WTC11 (cell line): Measurements from ENCODE around the gene COL27A1. TPM values are rescaled to one million over a fixed set of nuclear protein-coding genes. Genes with fewer than 3 reads are reported as not detected.

Experiments
- ATAC-seq: fragments of 200-7000 bp; cut with Tn5 transposase; 2 replicates; pipeline ENCODE4 v1.10.0; 2021; ENCODE audit warnings: mild to moderate bottlenecking, moderate library complexity
- CTCF ChIA-PET: fragments of 300-600 bp; sonication (Branson Sonifier 250); formaldehyde crosslinking; loops from one replicate; lab custom pipeline; 2021; ENCODE audit warnings: antibody characterized with exemption; lab: Charles Lee
- POLR2A ChIA-PET: fragments of 350-600 bp; sonication (Branson Sonifier 250); formaldehyde crosslinking; loops from one replicate; lab custom pipeline; 2021; ENCODE audit warnings: antibody characterized with exemption; lab: Charles Lee
- DNase-seq: peaks from one replicate; pipeline ENCODE4 v3.0.0; 2021; ENCODE audit warnings: low spot score
- H3K27ac Mint-ChIP-seq: 2 replicates; pipeline ENCODE4 v1.8.0; 2021; ENCODE audit warnings: mixed read lengths
- H3K27me3 Mint-ChIP-seq: 2 replicates; pipeline ENCODE4 v1.8.0; 2021; ENCODE audit warnings: low read depth, mild to moderate bottlenecking, moderate library complexity, mixed read lengths
- H3K36me3 Mint-ChIP-seq: 2 replicates; pipeline ENCODE4 v1.8.0; 2021; ENCODE audit warnings: mixed read lengths
- H3K4me1 Mint-ChIP-seq: 2 replicates; pipeline ENCODE4 v1.8.0; 2022; ENCODE audit warnings: mixed read lengths
- H3K4me3 Mint-ChIP-seq: 2 replicates; pipeline ENCODE4 v1.8.0; 2021; ENCODE audit warnings: mild to moderate bottlenecking, moderate library complexity, mixed read lengths
- H3K9me3 Mint-ChIP-seq: 2 replicates; pipeline ENCODE4 v1.8.0; 2021; ENCODE audit warnings: mixed read lengths
- ATF1 ChIP-seq: sonication (generic); formaldehyde crosslinking; IDR thresholded peaks from 2 replicates; pipeline ENCODE4 v1.8.1; 2023; ENCODE audit warnings: mild to moderate bottlenecking, moderate library complexity, missing genetic modification reagents
- CREM ChIP-seq: sonication (generic); formaldehyde crosslinking; IDR thresholded peaks from 2 replicates; pipeline ENCODE4 v1.8.1; 2022; ENCODE audit warnings: mild to moderate bottlenecking, missing genetic modification reagents, moderate library complexity
- ELF4 ChIP-seq: sonication (generic); formaldehyde crosslinking; IDR thresholded peaks from 2 replicates; pipeline ENCODE4 v1.8.1; 2022; ENCODE audit warnings: low read depth, mild to moderate bottlenecking, moderate library complexity, missing genetic modification reagents
- FOXP1 ChIP-seq: sonication (generic); formaldehyde crosslinking; IDR thresholded peaks from 2 replicates; pipeline ENCODE4 v1.8.0; 2022; ENCODE audit warnings: missing genetic modification reagents, mild to moderate bottlenecking, moderate library complexity, borderline replicate concordance
- GABPB1 ChIP-seq: sonication (generic); formaldehyde crosslinking; IDR thresholded peaks from 2 replicates; pipeline ENCODE4 v1.8.1; 2023; ENCODE audit warnings: mild to moderate bottlenecking, missing genetic modification reagents
- GTF2I ChIP-seq: fragments of 250-450 bp; sonication (Bioruptor Pico); conservative IDR thresholded peaks from 2 replicates; pipeline ENCODE4 v1.4.0; 2021; ENCODE audit warnings: mild to moderate bottlenecking
- KAT7 ChIP-seq: sonication (generic); formaldehyde crosslinking; IDR thresholded peaks from 2 replicates; pipeline ENCODE4 v1.8.1; 2023; ENCODE audit warnings: missing genetic modification reagents, mild to moderate bottlenecking, borderline replicate concordance
- OVOL2 ChIP-seq: fragments of 250-450 bp; sonication (Bioruptor Pico); IDR thresholded peaks from 2 replicates; pipeline ENCODE4 v1.9.0; 2021; ENCODE audit warnings: mild to moderate bottlenecking, borderline replicate concordance
- PRRX2 ChIP-seq: fragments of 250-450 bp; sonication (Bioruptor Pico); IDR thresholded peaks from 2 replicates; pipeline ENCODE4 v1.8.0; 2021; ENCODE audit warnings: mild to moderate bottlenecking
- ZNF121 ChIP-seq: sonication (generic); formaldehyde crosslinking; IDR thresholded peaks from 2 replicates; pipeline ENCODE4 v1.8.0; 2023; ENCODE audit warnings: missing genetic modification reagents
- ZNF263 ChIP-seq: sonication (generic); formaldehyde crosslinking; IDR thresholded peaks from 2 replicates; pipeline ENCODE4 v1.8.1; 2022; ENCODE audit warnings: low read depth, mild to moderate bottlenecking, moderate library complexity, missing genetic modification reagents
- ZNF317 ChIP-seq: sonication (generic); formaldehyde crosslinking; IDR thresholded peaks from 2 replicates; pipeline ENCODE4 v1.8.1; 2023; ENCODE audit warnings: low read depth, mild to moderate bottlenecking, moderate library complexity, missing genetic modification reagents, borderline replicate concordance
- ZNF416 ChIP-seq: fragments of 250-450 bp; sonication (Bioruptor Pico); IDR thresholded peaks from 2 replicates; pipeline ENCODE4 v1.9.0; 2021; ENCODE audit warnings: mild to moderate bottlenecking, inconsistent platforms
- ZNF423 ChIP-seq: fragments of 250-450 bp; sonication (Bioruptor Pico); IDR thresholded peaks from 2 replicates; pipeline ENCODE4 v2.1.2; 2022; ENCODE audit warnings: mild to moderate bottlenecking, moderate library complexity
- total RNA-seq: library from RNA; stranded (reverse); gene quantifications from 3 replicates; pipeline ENCODE4 v1.2.3, GENCODE V29; 2021
- TF ChIP-seq, protein P1 (sequence below): fragments of 200-600 bp; IDR thresholded peaks from 2 replicates; pipeline ENCODE4 v1.8.0; 2022; ENCODE audit warnings: antibody characterized with exemption
- TF ChIP-seq, protein P2 (sequence below): fragments of 250-450 bp; sonication (Bioruptor Pico); IDR thresholded peaks from 2 replicates; pipeline ENCODE4 v1.9.0; 2021; ENCODE audit warnings: moderate library complexity, mild to moderate bottlenecking, inconsistent platforms, borderline replicate concordance
- TF ChIP-seq, protein P3 (sequence below): sonication (generic); formaldehyde crosslinking; IDR thresholded peaks from 2 replicates; pipeline ENCODE4 v1.8.0; 2023; ENCODE audit warnings: missing genetic modification reagents, mild to moderate bottlenecking, borderline replicate concordance
- TF ChIP-seq, protein P4 (sequence below): fragments of 250-450 bp; sonication (Bioruptor Pico); IDR thresholded peaks from 2 replicates; pipeline ENCODE4 v1.8.0; 2021; ENCODE audit warnings: mild to moderate bottlenecking
- TF ChIP-seq, protein P5 (sequence below): sonication (generic); formaldehyde crosslinking; IDR thresholded peaks from 2 replicates; pipeline ENCODE4 v1.8.1; 2022; ENCODE audit warnings: mild to moderate bottlenecking, missing genetic modification reagents, moderate library complexity, borderline replicate concordance
- TF ChIP-seq, protein P6 (sequence below): fragments of 250-450 bp; sonication (Bioruptor Pico); IDR thresholded peaks from 2 replicates; pipeline ENCODE4 v2.1.2; 2022; ENCODE audit warnings: mild to moderate bottlenecking, moderate library complexity
- TF ChIP-seq, protein P7 (sequence below): fragments of 250-450 bp; sonication (Bioruptor Pico); conservative IDR thresholded peaks from 2 replicates; pipeline ENCODE4 v1.9.0; 2021; ENCODE audit warnings: mild to moderate bottlenecking

COL27A1 gene
- total RNA-seq, 1 experiment from 2014 or later, result 47.5 TPM

DNA sequence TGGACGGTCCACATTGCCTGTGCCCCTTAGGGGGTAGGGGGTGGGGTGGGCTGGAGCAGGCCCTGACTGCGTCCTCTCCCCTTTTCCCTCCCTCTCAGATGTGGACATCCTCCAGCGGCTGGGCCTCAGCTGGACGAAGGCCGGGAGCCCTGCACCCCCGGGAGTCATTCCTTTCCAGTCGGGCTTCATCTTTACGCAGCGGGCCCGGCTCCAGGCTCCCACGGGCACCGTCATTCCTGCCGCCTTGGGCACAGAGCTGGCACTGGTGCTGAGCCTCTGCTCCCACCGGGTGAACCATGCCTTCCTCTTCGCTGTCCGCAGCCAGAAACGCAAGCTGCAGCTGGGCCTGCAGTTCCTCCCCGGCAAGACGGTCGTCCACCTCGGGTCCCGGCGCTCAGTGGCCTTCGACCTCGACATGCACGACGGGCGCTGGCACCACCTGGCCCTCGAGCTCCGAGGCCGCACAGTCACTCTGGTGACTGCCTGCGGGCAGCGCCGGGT lies 12.3 kb downstream of the COL27A1 start (continued):
- TF ChIP-seq, protein P1, sequence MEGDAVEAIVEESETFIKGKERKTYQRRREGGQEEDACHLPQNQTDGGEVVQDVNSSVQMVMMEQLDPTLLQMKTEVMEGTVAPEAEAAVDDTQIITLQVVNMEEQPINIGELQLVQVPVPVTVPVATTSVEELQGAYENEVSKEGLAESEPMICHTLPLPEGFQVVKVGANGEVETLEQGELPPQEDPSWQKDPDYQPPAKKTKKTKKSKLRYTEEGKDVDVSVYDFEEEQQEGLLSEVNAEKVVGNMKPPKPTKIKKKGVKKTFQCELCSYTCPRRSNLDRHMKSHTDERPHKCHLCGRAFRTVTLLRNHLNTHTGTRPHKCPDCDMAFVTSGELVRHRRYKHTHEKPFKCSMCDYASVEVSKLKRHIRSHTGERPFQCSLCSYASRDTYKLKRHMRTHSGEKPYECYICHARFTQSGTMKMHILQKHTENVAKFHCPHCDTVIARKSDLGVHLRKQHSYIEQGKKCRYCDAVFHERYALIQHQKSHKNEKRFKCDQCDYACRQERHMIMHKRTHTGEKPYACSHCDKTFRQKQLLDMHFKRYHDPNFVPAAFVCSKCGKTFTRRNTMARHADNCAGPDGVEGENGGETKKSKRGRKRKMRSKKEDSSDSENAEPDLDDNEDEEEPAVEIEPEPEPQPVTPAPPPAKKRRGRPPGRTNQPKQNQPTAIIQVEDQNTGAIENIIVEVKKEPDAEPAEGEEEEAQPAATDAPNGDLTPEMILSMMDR, result no peak
- TF ChIP-seq, protein P2, sequence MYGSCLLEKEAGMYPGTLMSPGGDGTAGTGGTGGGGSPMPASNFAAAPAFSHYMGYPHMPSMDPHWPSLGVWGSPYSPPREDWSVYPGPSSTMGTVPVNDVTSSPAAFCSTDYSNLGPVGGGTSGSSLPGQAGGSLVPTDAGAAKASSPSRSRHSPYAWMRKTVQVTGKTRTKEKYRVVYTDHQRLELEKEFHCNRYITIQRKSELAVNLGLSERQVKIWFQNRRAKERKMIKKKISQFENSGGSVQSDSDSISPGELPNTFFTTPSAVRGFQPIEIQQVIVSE (CRISPR knock-in tag), result no peak
- TF ChIP-seq, protein P3, sequence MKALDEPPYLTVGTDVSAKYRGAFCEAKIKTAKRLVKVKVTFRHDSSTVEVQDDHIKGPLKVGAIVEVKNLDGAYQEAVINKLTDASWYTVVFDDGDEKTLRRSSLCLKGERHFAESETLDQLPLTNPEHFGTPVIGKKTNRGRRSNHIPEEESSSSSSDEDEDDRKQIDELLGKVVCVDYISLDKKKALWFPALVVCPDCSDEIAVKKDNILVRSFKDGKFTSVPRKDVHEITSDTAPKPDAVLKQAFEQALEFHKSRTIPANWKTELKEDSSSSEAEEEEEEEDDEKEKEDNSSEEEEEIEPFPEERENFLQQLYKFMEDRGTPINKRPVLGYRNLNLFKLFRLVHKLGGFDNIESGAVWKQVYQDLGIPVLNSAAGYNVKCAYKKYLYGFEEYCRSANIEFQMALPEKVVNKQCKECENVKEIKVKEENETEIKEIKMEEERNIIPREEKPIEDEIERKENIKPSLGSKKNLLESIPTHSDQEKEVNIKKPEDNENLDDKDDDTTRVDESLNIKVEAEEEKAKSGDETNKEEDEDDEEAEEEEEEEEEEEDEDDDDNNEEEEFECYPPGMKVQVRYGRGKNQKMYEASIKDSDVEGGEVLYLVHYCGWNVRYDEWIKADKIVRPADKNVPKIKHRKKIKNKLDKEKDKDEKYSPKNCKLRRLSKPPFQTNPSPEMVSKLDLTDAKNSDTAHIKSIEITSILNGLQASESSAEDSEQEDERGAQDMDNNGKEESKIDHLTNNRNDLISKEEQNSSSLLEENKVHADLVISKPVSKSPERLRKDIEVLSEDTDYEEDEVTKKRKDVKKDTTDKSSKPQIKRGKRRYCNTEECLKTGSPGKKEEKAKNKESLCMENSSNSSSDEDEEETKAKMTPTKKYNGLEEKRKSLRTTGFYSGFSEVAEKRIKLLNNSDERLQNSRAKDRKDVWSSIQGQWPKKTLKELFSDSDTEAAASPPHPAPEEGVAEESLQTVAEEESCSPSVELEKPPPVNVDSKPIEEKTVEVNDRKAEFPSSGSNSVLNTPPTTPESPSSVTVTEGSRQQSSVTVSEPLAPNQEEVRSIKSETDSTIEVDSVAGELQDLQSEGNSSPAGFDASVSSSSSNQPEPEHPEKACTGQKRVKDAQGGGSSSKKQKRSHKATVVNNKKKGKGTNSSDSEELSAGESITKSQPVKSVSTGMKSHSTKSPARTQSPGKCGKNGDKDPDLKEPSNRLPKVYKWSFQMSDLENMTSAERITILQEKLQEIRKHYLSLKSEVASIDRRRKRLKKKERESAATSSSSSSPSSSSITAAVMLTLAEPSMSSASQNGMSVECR (CRISPR knock-in tag), result no peak
- TF ChIP-seq OVOL2 (no peak), ZNF317 (no peak), FOXP1 (CRISPR knock-in tag) (no peak), KAT7 (CRISPR knock-in tag) (no peak), ELF4 (no peak), GTF2I (CRISPR knock-in tag) (no peak)
- TF ChIP-seq, protein P4, sequence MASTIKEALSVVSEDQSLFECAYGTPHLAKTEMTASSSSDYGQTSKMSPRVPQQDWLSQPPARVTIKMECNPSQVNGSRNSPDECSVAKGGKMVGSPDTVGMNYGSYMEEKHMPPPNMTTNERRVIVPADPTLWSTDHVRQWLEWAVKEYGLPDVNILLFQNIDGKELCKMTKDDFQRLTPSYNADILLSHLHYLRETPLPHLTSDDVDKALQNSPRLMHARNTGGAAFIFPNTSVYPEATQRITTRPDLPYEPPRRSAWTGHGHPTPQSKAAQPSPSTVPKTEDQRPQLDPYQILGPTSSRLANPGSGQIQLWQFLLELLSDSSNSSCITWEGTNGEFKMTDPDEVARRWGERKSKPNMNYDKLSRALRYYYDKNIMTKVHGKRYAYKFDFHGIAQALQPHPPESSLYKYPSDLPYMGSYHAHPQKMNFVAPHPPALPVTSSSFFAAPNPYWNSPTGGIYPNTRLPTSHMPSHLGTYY, result no peak
- TF ChIP-seq, protein P5, sequence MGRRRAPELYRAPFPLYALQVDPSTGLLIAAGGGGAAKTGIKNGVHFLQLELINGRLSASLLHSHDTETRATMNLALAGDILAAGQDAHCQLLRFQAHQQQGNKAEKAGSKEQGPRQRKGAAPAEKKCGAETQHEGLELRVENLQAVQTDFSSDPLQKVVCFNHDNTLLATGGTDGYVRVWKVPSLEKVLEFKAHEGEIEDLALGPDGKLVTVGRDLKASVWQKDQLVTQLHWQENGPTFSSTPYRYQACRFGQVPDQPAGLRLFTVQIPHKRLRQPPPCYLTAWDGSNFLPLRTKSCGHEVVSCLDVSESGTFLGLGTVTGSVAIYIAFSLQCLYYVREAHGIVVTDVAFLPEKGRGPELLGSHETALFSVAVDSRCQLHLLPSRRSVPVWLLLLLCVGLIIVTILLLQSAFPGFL (CRISPR knock-in tag), result no peak
- TF ChIP-seq, all 79 proteins: peak for 0

DNA sequence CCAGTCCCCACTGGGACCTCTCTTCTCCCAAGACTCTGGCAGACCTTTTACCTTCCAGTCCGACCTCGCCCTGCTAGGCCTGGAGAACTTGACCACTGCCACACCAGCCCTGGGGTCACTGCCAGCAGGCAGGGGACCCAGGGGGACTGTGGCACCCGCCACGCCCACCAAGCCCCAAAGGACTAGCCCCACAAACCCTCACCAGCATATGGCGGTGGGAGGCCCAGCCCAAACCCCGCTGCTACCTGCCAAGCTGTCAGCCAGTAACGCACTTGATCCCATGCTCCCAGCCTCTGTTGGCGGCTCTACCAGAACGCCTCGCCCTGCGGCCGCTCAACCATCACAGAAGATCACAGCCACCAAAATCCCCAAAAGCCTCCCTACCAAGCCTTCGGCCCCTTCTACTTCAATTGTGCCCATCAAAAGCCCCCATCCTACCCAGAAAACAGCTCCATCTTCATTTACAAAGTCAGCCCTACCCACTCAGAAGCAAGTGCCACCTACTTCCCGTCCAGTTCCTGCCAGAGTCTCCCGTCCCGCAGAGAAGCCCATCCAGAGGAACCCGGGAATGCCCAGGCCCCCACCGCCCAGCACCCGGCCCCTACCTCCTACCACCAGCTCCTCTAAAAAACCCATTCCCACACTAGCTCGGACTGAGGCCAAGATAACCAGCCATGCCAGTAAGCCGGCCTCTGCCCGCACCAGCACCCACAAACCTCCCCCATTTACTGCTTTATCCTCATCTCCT lies 13.1 kb downstream of the COL27A1 start:
- Mint-ChIP-seq H3K4me3 (no peak overlapping the region), H3K36me3 (peaks cover 5% of the 10 kb centered on the region), H3K27ac (no peak overlapping the region), H3K4me1 (peaks cover 6% of the 10 kb centered on the region), H3K9me3 (no peaks in the 10 kb centered on the region), H3K27me3 (no peaks in the 10 kb centered on the region)
- DNase-seq (no peak), ATAC-seq (no peak)
- ChIA-PET CTCF (interaction anchor here (1.0 to 1.4 kb wide), 2 partner anchors 14 to 60 kb away, joined by 3 to 4 read pairs; no protein-coding TSS in a partner anchor), POLR2A (no interaction called here)
- TF ChIP-seq, protein P6, sequence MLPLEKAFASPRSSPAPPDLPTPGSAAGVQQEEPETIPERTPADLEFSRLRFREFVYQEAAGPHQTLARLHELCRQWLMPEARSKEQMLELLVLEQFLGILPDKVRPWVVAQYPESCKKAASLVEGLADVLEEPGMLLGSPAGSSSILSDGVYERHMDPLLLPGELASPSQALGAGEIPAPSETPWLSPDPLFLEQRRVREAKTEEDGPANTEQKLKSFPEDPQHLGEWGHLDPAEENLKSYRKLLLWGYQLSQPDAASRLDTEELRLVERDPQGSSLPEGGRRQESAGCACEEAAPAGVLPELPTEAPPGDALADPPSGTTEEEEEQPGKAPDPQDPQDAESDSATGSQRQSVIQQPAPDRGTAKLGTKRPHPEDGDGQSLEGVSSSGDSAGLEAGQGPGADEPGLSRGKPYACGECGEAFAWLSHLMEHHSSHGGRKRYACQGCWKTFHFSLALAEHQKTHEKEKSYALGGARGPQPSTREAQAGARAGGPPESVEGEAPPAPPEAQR, result no peak
- TF ChIP-seq ZNF423 (no peak), PRRX2 (CRISPR knock-in tag) (no peak), ATF1 (CRISPR knock-in tag) (no peak), ZNF121 (CRISPR knock-in tag) (no peak), ZNF416 (CRISPR knock-in tag) (no peak), ZNF263 (CRISPR knock-in tag) (no peak), GABPB1 (no peak), CREM (CRISPR knock-in tag) (no peak)
- TF ChIP-seq, protein P4, result no peak
- TF ChIP-seq, protein P7, sequence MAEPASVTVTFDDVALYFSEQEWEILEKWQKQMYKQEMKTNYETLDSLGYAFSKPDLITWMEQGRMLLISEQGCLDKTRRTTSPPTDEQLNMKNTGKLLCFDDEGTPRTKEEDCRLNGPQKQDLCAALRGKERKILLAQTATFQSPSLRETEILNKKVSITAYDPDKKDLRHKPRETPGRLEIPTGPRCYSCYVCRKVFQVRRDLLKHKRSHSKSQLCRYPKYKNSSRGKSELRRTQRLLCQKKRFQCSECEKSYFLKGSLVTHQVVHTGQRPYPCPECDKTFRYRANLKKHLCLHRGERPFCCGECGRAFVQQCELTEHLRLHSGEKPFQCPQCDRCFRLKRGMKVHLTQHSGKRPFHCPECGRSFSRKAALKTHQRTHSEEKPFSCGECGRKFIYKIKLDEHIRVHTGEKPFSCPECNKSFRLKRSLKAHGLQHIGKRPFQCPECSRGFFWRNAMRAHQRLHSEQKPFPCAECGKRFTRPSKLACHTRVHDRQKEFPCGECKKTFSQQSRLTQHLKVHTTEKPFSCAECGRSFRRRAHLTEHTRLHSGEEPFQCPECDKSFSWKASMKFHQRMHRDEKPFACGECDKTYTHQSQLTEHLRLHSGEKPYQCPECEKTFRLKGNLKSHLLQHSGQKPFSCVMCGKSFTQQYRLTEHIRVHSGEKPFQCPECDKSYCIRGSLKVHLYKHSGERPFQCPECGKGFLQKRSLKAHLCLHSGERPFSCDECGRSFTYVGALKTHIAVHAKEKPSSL (CRISPR knock-in tag), result no peak
